GM21515 (cell line): Measurements from ENCODE around the gene TMC6.

ENCODE experiments used
- ATAC-seq: cut with Tn5 transposase; IDR thresholded peaks from one replicate; pipeline ENCODE4 v1.9.1; 2021; ENCODE audit not compliant: unreplicated experiment

The TMC6 gene

DNA sequence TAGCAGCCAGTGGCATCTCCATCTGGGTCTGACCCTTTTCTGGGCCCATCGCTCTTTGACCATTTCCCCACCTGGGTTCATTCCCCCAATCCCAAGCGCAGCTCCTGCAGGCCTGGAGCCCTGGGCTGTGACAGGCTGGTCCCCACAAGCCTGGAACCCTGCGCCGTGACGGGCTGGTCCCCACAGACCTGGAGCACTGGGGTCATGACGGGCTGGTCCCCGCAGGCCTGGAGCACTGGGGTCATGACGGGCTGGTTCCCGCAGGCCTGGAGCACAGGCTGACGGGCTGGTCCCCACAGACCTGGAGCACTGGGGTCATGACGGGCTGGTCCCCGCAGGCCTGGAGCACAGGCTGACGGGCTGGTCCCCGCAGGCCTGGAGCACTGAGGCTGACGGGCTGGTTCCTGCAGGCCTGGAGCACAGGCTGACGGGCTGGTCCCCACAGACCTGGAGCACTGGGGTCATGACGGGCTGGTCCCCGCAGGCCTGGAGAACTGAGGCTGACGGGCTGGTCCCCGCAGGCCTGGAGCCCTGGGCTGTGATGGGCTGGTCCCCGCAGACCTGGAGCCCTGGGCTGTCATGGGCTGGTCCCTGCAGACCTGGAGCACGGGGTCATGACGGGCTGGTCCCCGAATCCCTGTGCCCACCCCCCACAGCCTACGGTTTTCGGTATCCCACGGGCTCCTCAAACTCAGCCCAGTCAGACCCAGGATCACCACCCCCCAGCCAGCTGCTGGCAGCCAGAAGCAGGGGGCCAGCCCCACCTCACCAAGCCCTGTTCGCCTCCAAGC, 16.6 kb downstream of the TMC6 start:
- no peak for ATAC-seq

DNA sequence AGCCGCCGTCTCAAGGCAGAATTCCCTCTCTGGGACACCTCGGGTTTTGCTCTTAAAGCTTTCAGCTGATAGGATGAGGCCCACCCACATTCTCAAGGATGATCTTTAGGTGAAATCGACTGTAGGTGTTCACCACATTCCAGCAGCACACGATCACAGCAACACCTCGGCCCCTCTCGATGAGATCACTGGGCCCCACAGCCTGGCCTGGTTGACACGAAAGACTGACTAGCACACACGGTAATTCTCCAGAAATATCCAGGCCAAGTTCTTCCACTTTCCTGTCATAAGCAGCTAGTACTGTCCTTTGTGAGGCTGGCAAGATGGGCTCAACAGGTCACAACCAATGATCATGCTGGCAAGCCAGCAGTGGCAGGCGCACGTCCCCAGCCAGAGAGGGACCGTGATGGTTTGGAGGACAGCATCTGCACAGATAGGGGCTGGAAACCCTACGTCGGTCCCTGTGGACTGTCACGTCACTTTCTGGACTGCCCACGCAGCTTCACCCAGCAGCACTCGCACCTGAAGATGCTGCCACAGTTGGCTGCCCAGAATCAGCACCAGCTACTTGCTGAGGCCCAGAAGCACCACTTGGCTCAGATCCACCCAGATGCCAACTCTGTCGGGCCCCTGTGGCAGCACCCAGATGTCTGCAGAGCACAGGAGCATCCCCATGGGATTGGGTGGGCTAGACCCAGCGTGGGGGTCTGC, 17.4 kb downstream of the TMC6 start:
- no peak for ATAC-seq

DNA sequence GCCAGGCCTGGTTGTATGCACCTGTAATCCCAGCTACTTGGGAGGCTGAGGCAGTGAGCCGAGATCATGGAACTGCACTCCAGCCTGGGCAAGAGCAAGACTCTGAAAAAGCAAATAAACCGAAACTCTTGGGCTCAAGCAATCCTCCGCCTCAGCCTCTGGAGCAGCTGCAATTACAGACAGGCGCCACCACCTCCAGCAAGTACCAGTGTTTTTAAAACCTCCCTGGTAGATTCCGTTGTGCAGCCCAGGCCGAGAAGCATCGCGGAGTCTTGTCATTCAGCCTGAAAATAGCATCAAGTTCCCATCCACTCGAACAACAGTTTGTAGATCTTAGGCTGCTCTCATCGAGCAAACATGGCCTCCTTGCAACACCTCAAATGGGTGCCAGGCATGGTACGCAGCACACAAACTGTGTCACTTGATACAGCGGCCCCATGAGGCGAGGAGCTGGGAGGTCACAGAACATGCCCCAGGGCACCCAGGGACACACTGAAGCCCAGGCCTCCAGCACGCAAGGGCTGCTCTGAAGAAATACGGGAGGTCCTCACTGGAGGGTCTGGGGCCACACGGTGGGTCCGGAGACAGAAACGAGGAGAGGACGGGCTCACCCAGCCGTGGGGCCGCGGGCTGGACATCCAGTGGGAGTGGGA, 18.1 kb downstream of the TMC6 start:
- no peak for ATAC-seq

DNA sequence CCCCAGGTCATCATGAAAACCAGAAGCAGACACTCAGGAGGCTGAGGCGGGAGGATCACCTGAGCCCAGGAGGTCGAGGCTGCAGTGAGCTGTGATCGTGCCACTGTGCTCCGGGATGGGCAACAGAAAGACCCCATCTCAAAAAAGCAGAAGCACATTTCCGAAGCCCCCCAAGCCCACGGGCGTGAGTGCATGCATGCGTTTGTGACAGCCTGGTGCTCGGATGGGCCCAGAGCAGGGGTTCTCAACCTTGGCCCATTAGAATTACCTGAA, 19.1 kb downstream of the TMC6 start:
- no peak for ATAC-seq

DNA sequence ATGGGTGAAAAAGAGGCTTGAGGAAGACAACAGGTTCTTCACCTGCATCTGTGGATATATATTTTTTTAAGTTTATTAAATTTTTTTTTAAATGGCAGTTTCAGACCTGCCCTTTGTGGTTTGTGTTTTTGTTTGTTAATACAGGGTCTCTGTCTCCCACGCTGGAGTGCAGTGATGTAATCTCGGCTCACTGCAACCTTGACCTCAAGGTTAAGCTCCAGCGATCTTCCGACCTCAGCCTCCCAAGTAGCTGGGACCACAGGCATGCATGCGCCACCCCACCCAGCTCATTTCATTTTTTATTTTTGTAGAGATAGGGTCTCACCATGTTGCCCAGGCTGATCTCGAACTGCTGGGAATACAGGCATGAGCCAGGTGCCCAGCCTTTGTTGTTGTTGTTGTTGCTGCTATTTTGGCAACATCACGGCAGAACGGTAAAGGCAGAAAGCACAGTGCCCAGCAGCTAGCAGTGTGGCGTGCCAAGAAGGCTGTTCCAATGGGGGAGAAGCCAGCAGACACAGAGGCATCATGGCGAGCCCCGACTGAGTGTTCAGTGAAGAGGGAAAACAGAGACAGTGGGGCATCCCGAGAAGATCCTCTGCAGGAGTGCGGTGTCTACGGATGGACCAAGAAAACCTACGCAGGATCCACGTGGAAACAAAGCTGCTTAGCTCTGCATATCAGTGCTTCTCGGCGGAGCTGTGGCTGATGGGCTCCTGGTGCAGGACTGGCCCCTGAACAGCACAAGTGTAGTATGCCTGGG, 19.6 kb downstream of the TMC6 start:
- ATAC-seq, result no peak

DNA sequence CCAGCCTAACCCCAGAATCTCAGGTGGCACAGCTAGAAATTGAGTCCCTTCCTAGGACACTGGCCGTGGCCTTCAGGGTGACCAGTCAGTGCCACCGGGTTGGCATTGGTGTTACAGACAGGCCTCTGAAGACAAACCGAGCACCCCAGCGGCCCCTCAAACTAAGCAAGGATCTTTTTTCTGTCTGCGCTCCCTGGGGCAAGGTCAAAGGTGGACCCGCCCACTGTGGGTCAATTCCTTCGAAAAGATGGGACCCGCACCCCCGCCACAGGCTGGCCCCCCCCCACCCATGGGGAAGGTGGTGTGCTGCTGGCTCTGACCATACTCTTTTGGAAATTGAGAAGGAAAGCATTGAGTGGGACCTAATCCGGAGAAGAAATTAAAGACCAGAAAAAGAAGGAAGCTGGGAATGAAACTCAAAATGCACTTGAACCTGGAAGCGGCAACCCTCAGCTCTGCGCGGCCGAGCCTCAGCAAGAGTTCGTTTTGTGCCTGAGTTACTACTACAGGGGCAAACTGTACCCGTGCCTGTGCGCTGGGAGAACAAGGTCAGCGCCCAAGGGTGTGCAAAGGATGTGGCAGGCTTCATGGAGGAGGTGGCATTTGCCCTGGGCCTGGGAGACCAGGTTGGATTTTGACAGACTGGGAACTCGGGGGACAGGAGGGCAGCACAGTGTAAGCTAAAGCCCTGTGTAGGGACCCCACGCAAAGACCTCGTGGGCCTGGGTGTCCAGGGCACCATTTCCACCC, 20.4 kb downstream of the TMC6 start:
- no peak for ATAC-seq

DNA sequence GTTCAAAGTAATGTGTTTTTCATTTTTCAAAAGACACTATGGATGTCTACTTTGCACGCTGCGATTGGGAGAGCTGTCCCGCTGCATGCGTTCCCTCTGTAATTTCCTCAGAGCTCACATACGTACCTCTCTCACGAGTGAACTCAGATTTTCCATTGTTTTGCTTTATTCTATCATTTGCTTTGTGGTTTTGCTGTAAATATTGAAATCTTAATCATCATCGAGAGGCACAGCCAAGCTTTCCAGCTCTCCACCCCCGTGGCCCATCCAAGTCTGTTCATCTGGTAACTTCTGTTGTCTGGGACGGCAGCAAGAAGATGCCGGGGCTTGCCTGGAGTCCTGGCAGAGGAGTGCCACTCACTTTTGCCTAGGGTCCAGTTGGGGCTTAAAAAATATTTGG, 21.1 kb downstream of the TMC6 start:
- no peak for ATAC-seq

DNA sequence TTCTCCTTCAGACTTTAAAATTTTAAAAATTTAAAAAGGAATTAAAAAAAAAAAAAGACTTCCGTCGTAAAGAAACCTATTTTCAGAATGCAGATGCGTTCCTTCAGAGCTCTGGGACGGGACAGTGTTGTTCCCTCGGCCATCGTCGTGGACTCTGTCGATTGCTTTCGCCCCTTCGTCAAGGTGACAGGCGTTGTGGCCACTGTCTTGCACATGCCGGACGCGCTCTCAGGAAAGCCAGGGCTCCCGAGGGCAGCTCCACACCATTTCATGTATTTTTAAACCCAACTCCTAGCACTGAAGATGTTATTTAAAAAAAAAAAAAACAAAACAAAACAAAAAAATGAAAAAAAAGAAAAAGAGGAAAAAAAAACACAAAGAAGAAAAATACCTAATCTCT, 22.3 kb downstream of the TMC6 start:
- no peak for ATAC-seq

DNA sequence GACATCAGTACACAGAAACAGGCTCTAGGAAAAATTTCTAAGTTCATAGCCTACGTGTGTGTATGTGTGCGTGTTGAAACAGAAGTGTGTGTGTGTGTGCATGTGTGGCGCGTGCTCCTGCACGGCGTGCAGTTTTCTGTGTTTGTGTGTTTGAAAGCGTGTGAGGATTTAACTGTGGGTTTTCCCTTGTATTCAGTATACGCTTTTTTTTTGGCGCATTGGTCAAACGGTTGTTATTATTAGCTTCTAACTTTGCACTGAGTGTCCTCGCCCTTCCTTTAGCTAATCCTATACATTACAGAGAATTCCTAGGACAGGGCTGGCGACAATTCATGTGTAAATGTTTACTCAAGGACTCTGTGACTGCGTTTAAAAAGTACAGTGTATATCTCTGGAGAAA, 23.0 kb downstream of the TMC6 start:
- no peak for ATAC-seq

DNA sequence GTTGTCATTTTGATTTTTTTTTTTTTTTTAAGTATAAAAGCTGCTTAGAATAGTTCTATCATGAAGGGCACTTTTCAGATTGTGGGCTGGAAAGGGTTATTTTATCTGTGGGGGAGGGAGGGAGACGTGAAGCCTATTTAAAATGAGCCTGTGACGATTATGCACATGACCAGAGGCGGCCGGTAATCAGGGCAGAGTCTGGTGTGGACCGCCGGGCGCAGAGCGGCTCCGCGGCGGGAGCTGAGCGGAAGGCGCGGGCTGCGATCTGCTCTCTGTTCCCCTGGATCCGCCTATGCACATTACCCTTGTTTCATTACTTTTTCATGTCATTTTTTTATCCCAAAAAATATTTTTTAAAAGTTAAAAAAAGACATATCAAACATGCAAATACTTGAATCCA, 23.5 kb downstream of the TMC6 start:
- no peak for ATAC-seq

DNA sequence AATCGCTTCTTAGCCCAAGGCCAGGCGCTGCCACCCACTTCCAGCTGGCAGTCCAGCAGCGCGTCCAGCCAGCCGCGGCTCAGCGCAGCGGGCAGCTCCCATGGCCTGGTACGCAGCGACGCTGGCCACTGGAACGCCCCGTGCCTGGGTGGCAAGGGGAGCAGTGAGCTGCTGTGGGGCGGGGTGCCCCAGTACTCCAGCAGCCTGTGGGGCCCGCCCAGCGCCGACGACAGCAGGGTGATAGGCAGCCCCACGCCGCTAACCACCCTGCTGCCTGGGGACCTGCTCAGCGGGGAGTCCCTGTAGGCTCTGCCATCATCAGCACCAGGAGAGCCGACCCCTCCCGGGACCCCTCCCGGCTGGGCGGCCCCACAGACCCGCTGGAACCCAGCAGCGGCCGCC, 24.0 kb downstream of the TMC6 start:
- no peak for ATAC-seq

DNA sequence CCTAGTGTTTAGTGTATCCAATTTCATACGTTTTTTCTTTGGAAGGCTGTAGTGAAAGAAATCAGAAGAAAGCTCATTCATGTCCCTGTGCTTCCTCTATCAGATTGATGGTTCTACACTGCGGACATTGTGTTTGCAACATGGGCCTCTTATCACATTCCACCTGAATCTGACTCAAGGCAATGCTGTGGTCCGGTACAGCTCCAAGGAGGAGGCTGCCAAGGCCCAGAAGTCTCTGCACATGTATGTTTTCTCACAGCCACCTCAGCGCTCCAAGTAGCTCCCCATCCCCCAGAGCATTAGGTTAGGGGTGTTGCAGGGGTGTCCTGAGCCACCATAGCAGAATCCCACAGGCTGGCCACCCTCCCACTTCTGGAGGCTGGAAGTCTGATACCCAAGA, 25.2 kb downstream of the TMC6 start:
- ATAC-seq, result no peak

DNA sequence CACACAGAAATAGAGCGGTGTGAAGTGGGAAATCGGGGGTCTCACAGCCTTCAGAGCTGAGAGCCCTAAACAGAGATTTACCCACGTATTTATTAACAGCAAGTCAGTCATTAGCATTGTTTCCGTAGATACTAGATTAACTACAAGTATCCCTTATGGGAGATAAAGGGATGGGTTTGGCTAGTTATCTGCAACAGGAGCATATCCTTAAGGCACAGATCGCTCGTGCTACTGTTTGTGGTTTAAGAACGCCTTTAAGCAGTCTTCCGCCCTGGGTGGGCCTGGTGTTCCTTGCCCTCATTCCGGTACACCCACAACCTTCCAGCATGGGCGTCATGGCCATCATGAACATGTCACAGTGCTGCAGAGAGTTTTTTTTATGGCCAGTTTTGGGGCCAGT, 27.0 kb downstream of the TMC6 start:
- no peak for ATAC-seq

DNA sequence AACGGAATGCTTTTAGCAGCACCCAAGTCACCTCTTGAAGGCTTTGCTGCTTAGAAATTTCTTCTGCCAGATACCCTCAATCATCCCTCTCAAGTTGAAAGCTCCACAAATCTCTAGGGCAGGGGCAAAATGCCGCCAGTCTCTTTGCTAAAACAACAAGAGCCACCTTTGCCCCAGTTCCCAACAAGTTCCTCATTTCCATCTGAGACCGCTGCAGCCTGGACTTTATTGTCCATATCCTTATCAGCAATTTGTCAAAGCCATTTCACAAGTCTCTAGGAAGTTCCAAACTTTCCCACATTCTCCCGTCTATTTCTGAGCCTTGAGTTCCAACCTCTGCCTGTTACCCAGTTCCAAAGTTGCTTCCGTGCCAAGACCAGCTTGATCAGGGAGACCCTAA, 27.4 kb downstream of the TMC6 start:
- no peak for ATAC-seq

DNA sequence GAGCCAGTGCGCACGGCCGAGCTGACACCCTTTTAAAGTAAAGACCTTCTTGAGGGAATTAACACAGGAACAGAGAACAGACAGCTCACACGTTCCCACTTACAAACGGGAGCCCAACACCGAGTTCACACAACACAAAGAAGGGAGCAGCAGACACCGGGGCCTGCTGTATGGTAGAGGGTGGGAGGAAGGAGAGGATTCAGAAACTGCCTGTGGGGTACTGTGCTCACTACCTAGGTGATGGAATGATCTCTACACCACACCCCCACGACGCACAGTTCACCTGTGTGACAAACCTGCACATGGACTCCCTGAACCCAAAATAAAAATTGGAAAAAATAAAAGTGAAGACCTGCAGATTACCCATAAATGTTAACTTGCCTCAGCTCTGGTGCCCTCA, 32.5 kb downstream of the TMC6 start:
- ATAC-seq, result no peak

DNA sequence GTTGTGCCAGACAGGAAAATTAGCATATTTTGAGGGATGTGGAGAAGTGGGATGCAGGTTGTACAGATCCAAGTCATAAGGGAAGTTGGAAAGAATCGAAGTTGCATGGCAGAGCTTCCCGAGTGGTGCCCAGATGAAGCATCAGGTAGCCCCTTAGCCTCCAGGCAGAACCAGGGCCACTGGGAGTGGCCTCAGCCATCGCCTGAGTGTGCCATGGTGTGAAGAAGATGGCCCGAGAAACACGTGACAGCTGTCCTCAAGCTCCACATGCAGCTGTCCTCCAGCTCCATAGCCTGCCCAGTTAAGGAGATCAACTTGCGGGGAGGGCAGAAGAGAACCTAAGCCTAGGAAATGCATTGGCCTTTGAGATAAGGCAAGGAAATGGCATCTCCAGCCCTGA, 33.5 kb downstream of the TMC6 start:
- ATAC-seq, result no peak

DNA sequence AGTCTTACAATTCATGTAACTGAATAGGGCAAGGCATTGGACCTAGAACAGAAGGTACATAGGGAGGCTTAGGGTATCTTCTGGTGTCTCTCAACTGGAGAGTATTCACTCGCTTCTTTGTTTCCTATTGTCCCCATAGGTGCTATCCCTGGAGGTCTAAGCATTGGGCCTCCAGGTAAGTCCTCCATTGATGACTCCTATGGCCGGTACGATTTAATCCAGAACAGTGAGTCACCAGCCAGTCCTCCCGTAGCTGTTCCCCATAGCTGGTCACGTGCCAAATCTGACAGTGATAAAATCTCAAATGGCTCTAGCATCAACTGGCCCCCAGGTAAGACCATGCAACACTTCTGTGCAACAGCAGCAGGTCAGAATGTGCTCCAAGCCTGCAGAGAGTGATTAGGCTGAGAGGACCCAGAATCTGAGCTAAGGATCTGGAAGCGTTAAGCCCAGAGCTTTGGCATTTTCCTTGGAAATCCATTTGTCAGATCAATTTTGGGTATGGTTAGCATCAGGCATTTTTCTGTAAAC, 35.7 kb downstream of the TMC6 start:
- no peak for ATAC-seq

DNA sequence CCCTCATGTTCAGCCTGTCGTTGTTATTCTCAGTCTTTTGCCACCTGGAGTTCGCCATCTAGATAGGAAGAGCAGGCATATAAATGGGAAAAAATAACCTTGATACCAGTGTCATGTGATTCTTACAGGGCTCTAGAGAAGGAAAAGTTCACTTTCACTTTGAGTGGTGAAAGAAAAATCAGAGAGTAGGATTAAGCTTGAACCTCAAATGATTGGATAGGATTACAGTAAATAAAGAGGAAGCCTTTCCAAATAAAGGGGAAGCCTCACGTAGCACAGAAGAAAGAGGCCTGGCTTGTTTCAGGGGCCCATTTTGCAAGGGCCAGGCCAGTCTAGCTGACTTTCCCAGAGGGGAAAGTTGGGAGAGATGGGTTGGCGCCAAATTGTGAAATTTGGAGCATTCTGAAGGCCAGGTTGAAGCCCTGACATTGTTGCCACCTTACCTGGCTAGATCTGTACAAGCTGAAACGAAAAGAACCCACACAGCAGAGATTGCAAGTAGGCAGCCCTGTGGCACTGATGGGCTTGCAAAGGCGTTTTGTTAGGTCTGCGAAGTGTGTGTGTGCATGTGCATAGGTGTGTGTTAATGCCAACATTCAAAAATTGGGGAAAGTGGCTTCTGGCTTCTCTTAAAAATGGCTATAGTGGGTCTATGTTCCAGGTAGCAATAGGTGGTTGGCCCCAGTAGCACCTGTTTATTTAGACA, 38.8 kb downstream of the TMC6 start:
- ATAC-seq, result no peak

DNA sequence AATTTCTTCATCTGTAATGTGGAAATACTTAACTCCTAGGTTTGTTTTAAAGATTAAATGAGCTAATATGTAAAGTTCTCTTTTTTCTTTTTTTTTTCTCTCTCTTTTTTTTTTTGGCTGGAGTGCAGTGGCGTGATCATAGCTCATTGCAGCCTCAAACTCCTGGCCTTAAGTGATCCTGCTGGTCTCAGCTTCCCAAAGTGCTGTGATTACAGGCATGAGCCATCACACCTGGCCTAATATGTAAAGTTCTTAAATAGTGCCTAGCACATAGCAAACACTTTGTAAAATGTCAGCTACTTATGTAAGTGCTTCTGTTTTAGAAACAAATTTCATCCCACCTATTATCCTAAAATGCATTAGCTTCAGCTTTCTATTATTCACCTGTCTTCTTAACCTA, 40.0 kb downstream of the TMC6 start:
- no peak for ATAC-seq

DNA sequence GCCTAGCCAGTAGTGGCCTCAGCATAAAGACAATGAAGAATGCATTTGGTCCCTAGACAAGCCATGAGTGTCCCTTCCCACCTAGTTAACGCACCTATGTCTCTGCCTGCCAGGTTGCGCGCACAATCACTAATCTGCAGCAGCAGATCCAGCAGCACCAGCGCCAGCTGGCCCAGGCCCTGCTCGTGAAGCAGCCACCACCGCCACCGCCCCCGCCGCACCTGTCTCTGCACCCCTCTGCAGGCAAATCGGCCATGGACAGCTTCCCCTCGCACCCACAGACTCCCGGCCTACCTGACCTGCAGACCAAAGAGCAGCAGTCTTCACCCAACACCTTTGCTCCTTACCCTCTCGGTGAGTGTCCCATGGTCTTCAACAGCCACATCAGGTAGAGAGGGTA, 41.8 kb downstream of the TMC6 start:
- ATAC-seq, result no peak
